ENCODE results near the gene GLRX. TPM values are rescaled to one million over a fixed set of nuclear protein-coding genes. Genes with fewer than 3 reads are reported as not detected.

Gene GLRX
- total RNA-seq, 1 donor from 2014 or later = 60.2 TPM

GRCh38 chr5:95773335-95774059 lies 49.0 kb downstream of the GLRX start:
- no peaks in the 10 kb centered on the region for H3K27me3 Mint-ChIP-seq
- CTCF ChIA-PET = no interaction called here
- no peaks in the 10 kb centered on the region for H3K4me1 Mint-ChIP-seq
- no peak overlapping the region for H3K27ac Mint-ChIP-seq
- TF ChIP-seq CTCF (IDR thresholded peaks at IDR 0.05) = no peak
- POLR2A ChIA-PET = interaction anchor here (0.6 kb wide), 1 partner anchor 1035 kb away, joined by 9 read pairs; no protein-coding TSS in a partner anchor
- H3K4me3 Mint-ChIP-seq = no peak overlapping the region
- DNase-seq = no peak
- H3K36me3 Mint-ChIP-seq (ENCODE audit: low read depth) = no peaks in the 10 kb centered on the region
- H3K9me3 Mint-ChIP-seq = no peaks in the 10 kb centered on the region
- ATAC-seq (ENCODE audit: low read depth) = no peak
- intact Hi-C loops (cut with micrococcal nuclease) = no loop called here

GRCh38 chr5:95771892-95772291 lies 50.6 kb downstream of the GLRX start:
- Mint-ChIP-seq H3K9me3 (no peaks in the 10 kb centered on the region), H3K4me3 (no peak overlapping the region), H3K4me1 (no peaks in the 10 kb centered on the region), H3K36me3 (ENCODE audit: low read depth) (no peaks in the 10 kb centered on the region), H3K27ac (no peak overlapping the region), H3K27me3 (no peaks in the 10 kb centered on the region)
- no peak for TF ChIP-seq CTCF (IDR thresholded peaks at IDR 0.05)
- ATAC-seq (ENCODE audit: low read depth) = no peak
- ChIA-PET POLR2A (no interaction called here), CTCF (interaction anchor here (0.8 to 1.5 kb wide), 3 partner anchors 9 to 72 kb away, joined by 3 to 4 read pairs (median 3); no protein-coding TSS in a partner anchor)
- intact Hi-C loops (cut with micrococcal nuclease) = no loop called here
- no peak for DNase-seq

- Mint-ChIP-seq H3K27ac (no peak overlapping the region), H3K4me1 (no peaks in the 10 kb centered on the region), H3K27me3 (no peaks in the 10 kb centered on the region), H3K4me3 (no peak overlapping the region), H3K9me3 (no peaks in the 10 kb centered on the region), H3K36me3 (ENCODE audit: low read depth) (no peaks in the 10 kb centered on the region)
- no peak for TF ChIP-seq CTCF (IDR thresholded peaks at IDR 0.05)
- DNase-seq = no peak
- ChIA-PET POLR2A (no interaction called here), CTCF (interaction anchor here (0.8 to 4.3 kb wide), 4 partner anchors 10 to 73 kb away, joined by 3 to 24 read pairs (median 4); no protein-coding TSS in a partner anchor)
- intact Hi-C loops (cut with micrococcal nuclease) = no loop called here
- no peak for ATAC-seq (ENCODE audit: low read depth)
These were observed 51.5 kb downstream of the GLRX start for GRCh38 chr5:95770830-95771708.

GRCh38 chr5:95768731-95769130 lies 53.8 kb downstream of the GLRX start:
- ATAC-seq (ENCODE audit: low read depth) (no peak), DNase-seq (no peak)
- ChIA-PET CTCF (interaction anchor here (1.0 to 4.3 kb wide), 3 partner anchors 13 to 107 kb away, joined by 3 to 24 read pairs (median 3); no protein-coding TSS in a partner anchor), POLR2A (no interaction called here)
- no peaks in the 10 kb centered on the region for H3K36me3 Mint-ChIP-seq (ENCODE audit: low read depth)
- H3K4me1 Mint-ChIP-seq = no peaks in the 10 kb centered on the region
- no peak for TF ChIP-seq CTCF (IDR thresholded peaks at IDR 0.05)
- H3K27me3 Mint-ChIP-seq = no peaks in the 10 kb centered on the region
- no peaks in the 10 kb centered on the region for H3K9me3 Mint-ChIP-seq
- no peak overlapping the region for H3K27ac Mint-ChIP-seq
- no peak overlapping the region for H3K4me3 Mint-ChIP-seq
- intact Hi-C loops (cut with micrococcal nuclease) = loop anchor here (10.0 kb wide), 1 partner anchor 214 kb away; the partner anchor contains the start of genes ARSK and SKIC3

GRCh38 chr5:95763941-95764340 lies 58.6 kb downstream of the GLRX start:
- no peaks in the 10 kb centered on the region for H3K36me3 Mint-ChIP-seq (ENCODE audit: low read depth)
- TF ChIP-seq CTCF (IDR thresholded peaks at IDR 0.05) = no peak
- H3K4me3 Mint-ChIP-seq = no peak overlapping the region
- POLR2A ChIA-PET = no interaction called here
- no peaks in the 10 kb centered on the region for H3K9me3 Mint-ChIP-seq
- intact Hi-C loops (cut with micrococcal nuclease) = loop anchor here (5.0 to 10.0 kb wide), 2 partner anchors 102 to 209 kb away; partner anchors contain the start of genes ARSK and SKIC3
- no peak overlapping the region for H3K27ac Mint-ChIP-seq
- H3K27me3 Mint-ChIP-seq = no peaks in the 10 kb centered on the region
- ATAC-seq (ENCODE audit: low read depth) (no peak), DNase-seq (no peak)
- CTCF ChIA-PET = interaction anchor here (1.4 kb wide), 1 partner anchor 100 kb away, joined by 5 read pairs; no protein-coding TSS in a partner anchor
- peaks cover 42% of the 10 kb centered on the region for H3K4me1 Mint-ChIP-seq
